Stimulated activated CD4-positive, alpha-beta T cell treated with anti-CD3 and anti-CD28 coated beads, Interleukin-12 subunit alpha, Interleukin-12 subunit beta, amount 100 ng/mL, for 4 hours (primary cell): ENCODE results near the gene CCR5AS.
"Not testable (repeated sequence)": the region's sequence is repeated elsewhere in the genome, so short reads cannot be mapped to it uniquely, and the experiment has no call there.

Source experiments
- DNase-seq: peaks from one replicate; pipeline ENCODE4 v3.0.0-alpha.2; 2020

CCR5AS gene

GRCh38 chr3:46401579-46401978 lies 5.3 kb downstream of the CCR5AS start:
- DNase-seq = no peak

GRCh38 chr3:46400846-46401245 lies 6.0 kb downstream of the CCR5AS start:
- no peak for DNase-seq

DNA sequence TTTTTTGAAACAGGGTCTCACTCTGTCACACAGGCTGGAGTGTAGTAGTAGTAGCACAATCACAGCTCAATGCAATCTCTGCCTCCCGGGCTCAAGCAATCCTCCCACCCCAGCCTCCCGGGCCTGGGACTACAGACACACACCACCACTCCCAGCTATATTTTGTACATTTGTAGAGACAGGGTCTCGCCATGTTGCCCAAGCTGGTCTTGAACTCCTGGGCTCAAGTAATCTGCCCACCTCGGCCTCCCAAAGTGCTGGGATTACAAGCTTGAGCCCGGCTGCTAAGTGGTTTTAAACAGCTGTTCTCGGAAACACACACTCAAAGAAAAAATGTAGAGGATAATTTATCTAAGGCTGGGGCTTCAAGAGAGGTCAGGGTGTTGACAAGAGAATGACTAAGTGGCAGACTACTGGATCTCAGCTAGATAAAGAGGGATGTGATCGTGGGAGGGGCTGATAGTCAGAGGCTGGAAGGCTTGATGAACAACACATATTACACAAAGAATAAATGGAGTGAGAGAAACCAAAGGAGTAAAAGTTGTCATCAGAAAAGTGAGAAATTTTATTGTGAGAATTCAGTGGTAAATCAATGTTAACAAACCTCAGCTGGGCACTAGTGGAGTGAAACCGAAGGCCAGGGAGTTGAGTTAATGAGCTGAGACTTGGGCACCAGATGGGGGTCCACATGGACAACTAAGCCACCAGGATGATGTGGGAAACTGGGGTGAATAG lies 6.7 kb downstream of the CCR5AS start:
- no peak for DNase-seq

DNA sequence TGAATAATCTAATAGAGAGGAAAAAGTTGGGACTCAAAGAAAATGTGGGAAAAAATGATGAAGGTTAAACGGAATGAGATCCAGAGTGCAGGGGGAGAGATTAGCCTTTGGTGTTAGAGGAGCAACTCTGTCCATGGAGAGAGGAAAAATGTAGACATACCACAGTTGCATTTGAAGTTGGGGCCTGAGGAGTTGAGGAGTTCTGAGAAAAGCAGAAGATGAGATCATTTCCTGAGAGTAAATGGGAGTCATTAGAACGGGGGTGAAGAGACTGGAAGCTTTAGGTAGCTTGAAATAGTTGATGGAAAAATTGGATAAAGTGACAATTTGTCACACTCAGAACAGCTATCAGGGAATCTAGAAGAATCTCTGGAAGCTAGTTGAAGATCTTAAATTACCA lies 7.3 kb downstream of the CCR5AS start:
- DNase-seq = no peak

DNA sequence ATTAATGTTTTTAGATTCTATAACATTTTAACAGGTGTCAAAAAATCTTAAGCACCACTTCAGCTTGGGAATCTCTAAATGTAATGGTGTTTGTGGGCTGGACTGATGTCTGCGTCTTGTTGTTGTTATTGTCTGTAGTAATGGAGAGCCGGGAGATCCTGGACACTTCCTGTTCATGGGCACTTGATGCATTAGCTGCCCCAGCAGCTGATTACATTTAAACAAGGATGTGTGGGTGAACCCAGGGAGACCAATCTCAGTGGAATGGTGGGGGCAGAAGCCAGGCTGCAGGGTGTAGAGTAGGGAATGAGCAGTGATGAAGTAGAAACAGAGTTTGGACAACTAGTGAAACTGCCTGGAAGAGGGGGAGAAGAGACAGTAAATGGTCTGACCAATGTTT lies 7.8 kb downstream of the CCR5AS start:
- no peak for DNase-seq

- no peak for DNase-seq
Observed at GRCh38 chr3:46398186-46398955, 8.5 kb downstream of the CCR5AS start.

DNA sequence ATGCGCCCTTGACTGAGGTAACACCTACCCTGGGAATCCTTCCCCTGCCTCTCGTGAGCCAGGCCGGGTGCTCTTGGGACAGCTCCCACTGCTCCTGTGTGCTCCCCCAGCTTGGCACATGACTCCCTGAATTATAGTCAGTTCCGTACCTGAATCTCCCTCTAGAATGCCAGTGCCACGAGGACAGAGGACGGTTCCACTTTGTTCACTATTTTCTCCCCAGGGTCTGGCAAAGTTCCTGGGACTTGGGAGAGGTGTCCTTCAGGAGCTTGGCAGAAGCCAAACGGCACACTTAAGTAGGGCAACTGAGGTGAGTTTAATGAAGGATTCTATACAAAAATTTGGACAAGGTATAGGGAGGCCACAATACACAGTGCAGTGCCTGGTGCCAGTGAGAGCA lies 9.8 kb downstream of the CCR5AS start:
- DNase-seq = no peak

DNA sequence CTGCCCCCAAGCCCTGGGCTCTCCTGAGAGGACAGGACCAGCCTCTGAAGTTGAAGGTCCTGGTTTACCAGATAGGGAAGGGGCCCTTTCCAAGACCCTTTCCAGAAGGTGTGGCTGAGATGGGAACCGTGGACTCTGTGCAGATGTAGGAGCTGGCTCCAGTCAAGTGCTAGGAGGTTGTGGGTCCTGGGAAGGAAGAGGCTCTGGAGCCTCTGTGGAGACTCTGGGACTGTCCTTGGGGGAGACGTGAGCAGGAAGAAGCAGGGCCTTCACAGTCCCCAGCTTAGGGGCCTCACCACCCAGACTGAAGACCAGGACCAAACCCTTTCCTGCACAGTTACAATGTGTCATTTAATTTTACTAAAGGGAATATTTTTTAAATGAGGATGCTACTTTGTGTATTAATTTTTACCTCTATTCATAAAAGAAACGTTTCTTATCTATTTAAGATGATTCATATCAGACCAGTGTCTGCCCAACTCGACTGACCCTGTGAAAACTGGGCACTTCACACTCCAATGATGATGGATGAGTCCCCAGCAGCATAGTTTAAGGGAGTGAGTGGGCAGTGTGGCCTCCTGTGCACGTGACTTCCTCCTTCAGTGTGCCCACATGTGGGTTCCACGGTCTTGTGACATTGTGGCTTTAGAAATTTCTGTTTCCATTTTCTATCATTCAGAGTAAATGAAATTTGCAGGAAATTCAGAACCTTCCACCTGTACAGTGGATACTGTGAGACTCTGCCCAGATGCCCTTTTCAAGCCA lies 10.9 kb downstream of the CCR5AS start:
- no peak for DNase-seq

GRCh38 chr3:46395210-46395661 lies 11.6 kb downstream of the CCR5AS start:
- no peak for DNase-seq

- DNase-seq = no peak
Observed at GRCh38 chr3:46393554-46394434, 13.1 kb downstream of the CCR5AS start.

DNA sequence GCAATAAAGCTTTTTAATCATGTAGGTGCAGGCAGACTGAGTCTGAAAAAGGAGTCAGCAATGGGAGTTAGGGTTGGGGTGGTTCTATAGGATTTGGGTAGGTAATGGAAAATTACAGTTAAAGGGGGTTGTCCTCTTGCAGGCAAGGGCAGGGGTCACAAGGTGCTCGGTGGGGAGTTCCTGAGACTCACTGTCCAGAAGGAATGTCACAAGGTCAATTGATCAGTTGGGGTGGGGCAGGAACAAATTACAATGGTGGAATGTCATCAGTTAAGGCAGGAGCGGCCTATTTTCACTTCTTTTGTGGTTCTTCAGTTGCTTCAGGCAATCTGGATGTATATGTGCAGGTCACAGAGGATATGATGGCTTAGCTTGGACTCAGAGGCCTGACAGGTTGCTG lies 13.9 kb downstream of the CCR5AS start:
- no peak for DNase-seq

- not testable (repeated sequence) for DNase-seq
Observed at GRCh38 chr3:46391526-46391925, 15.3 kb downstream of the CCR5AS start.

GRCh38 chr3:46389306-46389705 lies 17.6 kb downstream of the CCR5AS start:
- DNase-seq = no peak

DNA sequence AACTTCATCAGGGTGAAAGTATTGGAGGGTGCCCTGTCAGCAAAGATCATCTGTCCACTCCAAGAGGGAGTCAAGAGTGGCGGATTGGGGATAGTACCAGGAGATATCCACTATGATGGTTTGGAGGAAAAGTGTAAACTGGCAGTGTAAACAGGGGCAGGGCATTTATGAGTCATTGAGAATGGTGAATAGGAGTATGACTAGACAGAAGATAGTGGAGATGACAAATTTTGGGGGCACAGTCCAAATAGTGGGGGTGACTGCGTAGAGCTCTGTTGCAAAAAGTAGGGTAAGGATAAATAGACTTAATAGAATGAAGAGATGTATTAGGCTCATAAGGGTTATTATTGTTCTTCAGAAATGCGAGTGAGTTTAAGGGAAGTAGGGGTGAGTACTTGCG lies 18.0 kb downstream of the CCR5AS start:
- DNase-seq = not testable (repeated sequence)

DNA sequence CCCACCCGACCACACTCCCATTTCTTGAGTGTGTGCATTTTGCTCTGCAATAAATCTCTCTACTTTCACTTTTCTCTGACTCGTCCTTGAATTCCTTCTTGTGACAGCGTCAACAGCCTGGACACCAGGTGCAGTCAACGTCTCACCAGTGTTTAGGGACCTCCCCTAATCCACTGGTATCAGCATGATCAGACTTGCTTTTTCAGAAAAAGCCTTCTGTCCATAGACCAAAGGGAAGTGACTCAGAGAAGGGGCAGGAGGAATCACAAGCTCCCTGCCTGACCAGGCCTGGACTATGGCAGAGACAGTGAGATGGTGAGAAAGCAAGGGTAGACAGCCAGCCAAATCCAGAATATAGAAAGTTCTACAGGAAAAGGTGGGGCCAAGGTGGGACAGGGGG lies 20.7 kb downstream of the CCR5AS start:
- no peak for DNase-seq

GRCh38 chr3:46383951-46384330 lies 22.9 kb downstream of the CCR5AS start:
- DNase-seq = no peak

GRCh38 chr3:46383211-46383950 lies 23.5 kb downstream of the CCR5AS start:
- no peak for DNase-seq

DNA sequence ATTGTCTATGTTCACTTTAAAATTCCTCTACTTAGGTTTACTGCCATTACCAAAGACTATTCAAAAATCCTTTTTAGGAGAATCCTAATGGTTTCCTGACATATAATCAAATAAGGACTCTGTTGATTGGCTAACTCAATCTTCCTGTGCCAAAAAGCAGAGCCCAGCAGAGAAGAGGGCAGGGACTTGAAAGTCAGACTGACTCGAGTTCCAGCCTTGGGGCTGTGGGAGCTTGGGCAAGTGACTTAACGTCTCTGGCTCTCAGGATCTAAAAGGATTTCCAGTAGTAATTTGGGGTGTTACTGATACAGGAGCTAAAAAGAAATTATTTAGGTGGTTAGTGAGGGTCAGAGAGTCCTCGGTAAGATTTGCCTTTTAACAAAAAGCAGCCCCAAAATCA lies 25.2 kb downstream of the CCR5AS start:
- DNase-seq = no peak

GRCh38 chr3:46380471-46381221 lies 26.2 kb downstream of the CCR5AS start:
- no peak for DNase-seq

- peak; percentile 65 for DNase-seq
Observed at GRCh38 chr3:46378426-46378942, 28.4 kb downstream of the CCR5AS start.

DNA sequence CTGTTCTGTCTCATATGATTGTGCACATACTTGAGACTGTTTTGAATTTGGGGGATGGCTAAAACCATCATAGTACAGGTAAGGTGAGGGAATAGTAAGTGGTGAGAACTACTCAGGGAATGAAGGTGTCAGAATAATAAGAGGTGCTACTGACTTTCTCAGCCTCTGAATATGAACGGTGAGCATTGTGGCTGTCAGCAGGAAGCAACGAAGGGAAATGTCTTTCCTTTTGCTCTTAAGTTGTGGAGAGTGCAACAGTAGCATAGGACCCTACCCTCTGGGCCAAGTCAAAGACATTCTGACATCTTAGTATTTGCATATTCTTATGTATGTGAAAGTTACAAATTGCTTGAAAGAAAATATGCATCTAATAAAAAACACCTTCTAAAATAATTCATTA lies 31.1 kb downstream of the CCR5AS start:
- no peak for DNase-seq
